NB4 (cell line): ENCODE measurements around the gene ZNF516.

ENCODE experiments used
- DNase-seq: peaks from one replicate; pipeline ENCODE4 v3.0.0; 2010; ENCODE audit warnings: low read depth
- H3K4me3 ChIP-seq: one replicate; pipeline ENCODE4 v1.5.1; 2011; ENCODE audit warnings: mild to moderate bottlenecking, low read depth, low read length, moderate library complexity
- CTCF ChIP-seq: IDR thresholded peaks from one replicate; pipeline ENCODE4 v1.5.1; 2012; ENCODE audit warnings: low read depth, low read length
- MAX ChIP-seq: IDR thresholded peaks from 2 replicates; pipeline ENCODE4 v1.6.1; 2011; ENCODE audit warnings: low read depth, low read length
- MYC ChIP-seq: IDR thresholded peaks from 2 replicates; pipeline ENCODE4 v1.6.1; 2011; ENCODE audit warnings: low read depth, low read length
- POLR2A ChIP-seq: IDR thresholded peaks from 2 replicates; pipeline ENCODE4 v1.6.1; 2011; ENCODE audit warnings: mild to moderate bottlenecking; ENCODE audit not compliant: insufficient read length; ENCODE audit errors: extremely low read depth

The ZNF516 gene

GRCh38 chr18:76347341-76347740 is 147.7 kb downstream of the ZNF516 start:
- no peak overlapping the region for H3K4me3 ChIP-seq
- no peak for TF ChIP-seq MAX
- no peak for TF ChIP-seq POLR2A
- TF ChIP-seq MYC, result no peak
- no peak for TF ChIP-seq CTCF
- DNase-seq, result no peak

GRCh38 chr18:76346490-76347130 is 148.4 kb downstream of the ZNF516 start:
- DNase-seq, result no peak
- no peak overlapping the region for H3K4me3 ChIP-seq
- TF ChIP-seq POLR2A, result no peak
- TF ChIP-seq CTCF, result no peak
- no peak for TF ChIP-seq MAX
- TF ChIP-seq MYC, result no peak

- TF ChIP-seq POLR2A, result no peak
- no peak for TF ChIP-seq CTCF
- no peak for TF ChIP-seq MAX
- TF ChIP-seq MYC, result no peak
- H3K4me3 ChIP-seq, result no peak overlapping the region
These were observed 149.1 kb downstream of the ZNF516 start for GRCh38 chr18:76345901-76346300.

GRCh38 chr18:76343938-76344569 is 151.0 kb downstream of the ZNF516 start:
- no peak for TF ChIP-seq POLR2A
- TF ChIP-seq MYC, result no peak
- no peak for TF ChIP-seq CTCF
- no peak for TF ChIP-seq MAX
- DNase-seq, result no peak
- H3K4me3 ChIP-seq, result no peak overlapping the region

More at GRCh38 chr18:76345901-76346300, 149.1 kb downstream of the ZNF516 start:
- DNase-seq, result no peak

- no peak overlapping the region for H3K4me3 ChIP-seq
- TF ChIP-seq CTCF (no peak), MYC (no peak), MAX (no peak), POLR2A (no peak)
- DNase-seq, result no peak
These were observed 154.6 kb downstream of the ZNF516 start for GRCh38 chr18:76340410-76340809.
